ENCODE measurements around the gene E2F1.

E2F1 gene

GRCh38 chr20:33696448-33696847 is 10.3 kb upstream of the E2F1 start:
- POLR2A ChIA-PET = no interaction called here
- DNase-seq (ENCODE audit: low read depth, low spot score) = no peak
- CTCF ChIA-PET = interaction anchor here (1.1 to 1.7 kb wide), 2 partner anchors 10 to 201 kb away, joined by 3 read pairs; no protein-coding TSS in a partner anchor
- H3K4me3 ChIP-seq (ENCODE audit: low read depth, low read length) = no peak overlapping the region
- TF ChIP-seq, protein P1, sequence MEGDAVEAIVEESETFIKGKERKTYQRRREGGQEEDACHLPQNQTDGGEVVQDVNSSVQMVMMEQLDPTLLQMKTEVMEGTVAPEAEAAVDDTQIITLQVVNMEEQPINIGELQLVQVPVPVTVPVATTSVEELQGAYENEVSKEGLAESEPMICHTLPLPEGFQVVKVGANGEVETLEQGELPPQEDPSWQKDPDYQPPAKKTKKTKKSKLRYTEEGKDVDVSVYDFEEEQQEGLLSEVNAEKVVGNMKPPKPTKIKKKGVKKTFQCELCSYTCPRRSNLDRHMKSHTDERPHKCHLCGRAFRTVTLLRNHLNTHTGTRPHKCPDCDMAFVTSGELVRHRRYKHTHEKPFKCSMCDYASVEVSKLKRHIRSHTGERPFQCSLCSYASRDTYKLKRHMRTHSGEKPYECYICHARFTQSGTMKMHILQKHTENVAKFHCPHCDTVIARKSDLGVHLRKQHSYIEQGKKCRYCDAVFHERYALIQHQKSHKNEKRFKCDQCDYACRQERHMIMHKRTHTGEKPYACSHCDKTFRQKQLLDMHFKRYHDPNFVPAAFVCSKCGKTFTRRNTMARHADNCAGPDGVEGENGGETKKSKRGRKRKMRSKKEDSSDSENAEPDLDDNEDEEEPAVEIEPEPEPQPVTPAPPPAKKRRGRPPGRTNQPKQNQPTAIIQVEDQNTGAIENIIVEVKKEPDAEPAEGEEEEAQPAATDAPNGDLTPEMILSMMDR (IDR thresholded peaks at IDR 0.05; ENCODE audit: insufficient read depth, low read length, missing control alignments) = no peak

DNA sequence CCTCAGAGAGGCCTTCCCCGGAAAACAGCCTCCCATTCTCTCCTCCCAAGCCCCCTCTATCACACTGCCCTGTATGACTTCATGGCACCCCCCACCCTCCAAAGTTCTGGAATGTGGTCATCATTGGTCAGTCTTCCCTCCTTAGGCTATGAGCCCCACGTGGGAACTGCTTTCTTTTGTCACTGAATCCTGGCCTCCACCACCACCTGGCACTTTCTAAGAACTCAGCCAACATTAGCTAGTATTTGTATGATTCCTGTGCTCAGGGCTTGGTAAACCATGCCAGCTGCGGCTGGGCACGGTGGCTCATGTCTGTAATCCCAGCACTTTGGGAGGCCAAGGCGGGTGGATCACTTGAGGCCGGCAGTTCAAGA is 8.4 kb upstream of the E2F1 start:
- TF ChIP-seq, protein P1 (IDR thresholded peaks at IDR 0.05; ENCODE audit: insufficient read depth, low read length, missing control alignments) = no peak
- H3K4me3 ChIP-seq (ENCODE audit: low read depth, low read length) = no peak overlapping the region
- ChIA-PET CTCF (interaction anchor here (1.8 kb wide), 1 partner anchor 26 kb away, joined by 6 read pairs; no protein-coding TSS in a partner anchor), POLR2A (no interaction called here)
- no peak for DNase-seq (ENCODE audit: low read depth, low spot score)

DNA sequence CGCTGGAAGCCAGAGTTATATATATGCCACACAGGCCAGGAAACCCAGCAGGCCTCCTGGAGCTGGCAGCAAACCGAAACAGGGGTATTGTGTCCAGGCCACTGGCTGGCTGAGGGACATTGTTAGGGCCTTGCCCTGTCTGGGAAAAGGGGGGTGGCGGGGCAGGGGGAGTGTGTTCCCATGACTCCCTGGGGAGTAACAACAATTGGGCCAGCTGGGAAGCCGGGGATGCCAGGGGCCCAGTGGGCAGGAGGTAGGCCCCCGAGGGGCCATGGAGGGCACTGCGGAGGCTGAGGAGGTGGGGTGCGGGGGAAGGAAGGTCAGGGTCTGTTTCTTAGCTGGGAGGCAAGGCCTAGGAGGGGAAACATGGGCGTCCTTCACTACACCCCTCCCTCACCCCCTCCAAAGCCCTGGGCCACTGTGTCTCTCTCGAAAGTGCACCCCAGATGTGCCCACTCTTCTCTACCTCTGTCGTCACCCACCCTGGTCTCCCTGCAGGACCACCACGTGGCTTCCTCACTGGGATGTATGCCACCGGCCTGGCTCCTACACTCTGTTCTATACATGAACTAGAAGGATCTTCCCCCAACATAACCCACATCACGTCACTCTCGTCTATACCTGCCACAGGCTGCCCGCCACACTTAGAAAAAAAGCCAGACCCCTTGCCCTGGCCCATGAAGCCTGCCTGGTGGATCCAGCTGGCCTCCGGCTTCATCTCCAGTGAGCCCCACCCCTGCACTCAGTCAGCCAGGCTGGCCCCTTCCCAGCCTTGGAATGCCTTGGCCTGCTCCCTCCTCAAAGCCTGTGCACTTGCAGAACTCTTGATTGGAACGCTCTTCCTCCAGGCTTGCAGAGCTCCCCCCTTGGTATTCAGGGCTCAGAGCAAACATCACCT is 7.8 kb upstream of the E2F1 start:
- no peak for DNase-seq (ENCODE audit: low read depth, low spot score)
- TF ChIP-seq, protein P1 (IDR thresholded peaks at IDR 0.05; ENCODE audit: insufficient read depth, low read length, missing control alignments) = no peak
- POLR2A ChIA-PET = no interaction called here
- H3K4me3 ChIP-seq (ENCODE audit: low read depth, low read length) = no peak overlapping the region
- CTCF ChIA-PET = interaction anchor here (1.8 kb wide), 1 partner anchor 26 kb away, joined by 6 read pairs; no protein-coding TSS in a partner anchor

- TF ChIP-seq, protein P1 (IDR thresholded peaks at IDR 0.05; ENCODE audit: insufficient read depth, low read length, missing control alignments) = no peak
These were observed 7.1 kb upstream of the E2F1 start for GRCh38 chr20:33693289-33693688.

GRCh38 chr20:33689973-33690372 is 3.8 kb upstream of the E2F1 start:
- TF ChIP-seq, protein P1 (IDR thresholded peaks at IDR 0.05; ENCODE audit: insufficient read depth, low read length, missing control alignments) = no peak
- ChIA-PET CTCF (interaction anchor here (0.8 kb wide), 1 partner anchor 22 kb away, joined by 3 read pairs; no protein-coding TSS in a partner anchor), POLR2A (no interaction called here)
- DNase-seq (ENCODE audit: low read depth, low spot score) = no peak
- H3K4me3 ChIP-seq (ENCODE audit: low read depth, low read length) = no peak overlapping the region

More at GRCh38 chr20:33693289-33693688, 7.1 kb upstream of the E2F1 start:
- DNase-seq (ENCODE audit: low read depth, low spot score) = no peak
- ChIA-PET CTCF (interaction anchor here (1.8 kb wide), 1 partner anchor 25 kb away, joined by 6 read pairs; no protein-coding TSS in a partner anchor), POLR2A (no interaction called here)
- no peak overlapping the region for H3K4me3 ChIP-seq (ENCODE audit: low read depth, low read length)

GRCh38 chr20:33689493-33689892 is 3.3 kb upstream of the E2F1 start:
- TF ChIP-seq, protein P1 (IDR thresholded peaks at IDR 0.05; ENCODE audit: insufficient read depth, low read length, missing control alignments) = no peak
- ChIA-PET POLR2A (no interaction called here), CTCF (no interaction called here)
- H3K4me3 ChIP-seq (ENCODE audit: low read depth, low read length) = no peak overlapping the region
- no peak for DNase-seq (ENCODE audit: low read depth, low spot score)
